KG1 (cell line): Measurements from ENCODE around the gene KCNN2.

Source experiments
- DNase-seq: peaks from one replicate; lab custom pipeline; 2025; lab: John Stamatoyannopoulos, UW

Gene KCNN2

GRCh38 chr5:114544561-114544960, 182.7 kb downstream of the KCNN2 start:
- DNase-seq, result no peak
